Natural killer cell (primary cell): Measurements from ENCODE around the gene TIMM13. TPM values are rescaled to one million over a fixed set of nuclear protein-coding genes. Genes with fewer than 3 reads are reported as not detected.
A peak's percentile ranks its signal among the peaks of the same experiment; 100 is the strongest.

Experiments
- ATAC-seq, 3 donors: fragments of 150-1000 bp in 2 of 3; fragments of 200-7000 bp in 1 of 3; cut with Tn5 transposase; 1 replicate in 1 of 3; 2 replicates in 2 of 3; pipeline ENCODE4 v1.10.0; 2021; ENCODE audit warnings: mild to moderate bottlenecking in 2 of 3, moderate library complexity in 2 of 3
- DNase-seq, 2 donors: peaks; one replicate each; pipeline versions ENCODE4 v3.0.0 to v3.0.0-alpha.2; 2013 to 2021; ENCODE audit warnings: mixed read lengths in 1 of 2
- H3K27ac ChIP-seq: one replicate; pipeline ENCODE4 v1.5.1; 2013; ENCODE audit warnings: mild to moderate bottlenecking, low read length
- H3K27me3 ChIP-seq: one replicate; pipeline ENCODE4 v1.6.1; 2013; ENCODE audit warnings: low read length; ENCODE audit not compliant: control insufficient read depth, insufficient read depth
- H3K36me3 ChIP-seq: one replicate; pipeline ENCODE4 v1.6.1; 2013; ENCODE audit warnings: low read length; ENCODE audit not compliant: control insufficient read depth, insufficient read depth
- H3K4me1 ChIP-seq: one replicate; pipeline ENCODE4 v1.6.1; 2013; ENCODE audit warnings: low read length; ENCODE audit not compliant: control insufficient read depth, insufficient read depth
- H3K4me3 ChIP-seq: one replicate; pipeline ENCODE4 v1.5.1; 2013; ENCODE audit warnings: low read length
- H3K9me3 ChIP-seq: one replicate; pipeline ENCODE4 v1.6.1; 2013; ENCODE audit warnings: low read length; ENCODE audit not compliant: control insufficient read depth, insufficient read depth
- H3K27ac Mint-ChIP-seq, 2 donors: one replicate each; pipeline ENCODE4 v1.8.0; 2022; ENCODE audit warnings: mild to moderate bottlenecking in 2 of 2, mixed read lengths in 2 of 2, moderate library complexity in 1 of 2
- H3K27me3 Mint-ChIP-seq, 2 donors: one replicate each; pipeline ENCODE4 v1.8.0; 2022; ENCODE audit warnings: low read depth in 2 of 2, mixed read lengths in 2 of 2
- H3K36me3 Mint-ChIP-seq: one replicate; pipeline ENCODE4 v1.8.0; 2022; ENCODE audit warnings: mixed read lengths
- H3K4me1 Mint-ChIP-seq, 2 donors: one replicate each; pipeline ENCODE4 v1.8.0; 2022; ENCODE audit warnings: mixed read lengths in 2 of 2
- H3K4me3 Mint-ChIP-seq: one replicate; pipeline ENCODE4 v1.8.0; 2022; ENCODE audit warnings: mild to moderate bottlenecking, moderate library complexity, mixed read lengths
- H3K9me3 Mint-ChIP-seq, 2 donors: one replicate each; pipeline ENCODE4 v1.8.0; 2022; ENCODE audit warnings: mixed read lengths in 2 of 2
- WGBS: methylation state at CpG from one replicate; pipeline ENCODE4 v1.1.7; 2013; ENCODE audit warnings: missing lambda C conversion rate; ENCODE audit not compliant: insufficient coverage; 5-methylcytosine and 5-hydroxymethylcytosine counted together
- intact Hi-C: fragments of 100-400 bp; cut with micrococcal nuclease; formaldehyde crosslinking; loops from one replicate; pipeline ENCODE4 v1.14.2; 2022
- total RNA-seq, 4 donors: library from RNA; stranded (reverse); fragments of 120-200 nt in 1 of 4; gene quantifications; one replicate each; pipeline versions ENCODE4 v1.2.3 to v1.2.4, GENCODE V29; 2013 to 2022
- TF ChIP-seq, protein P1 (sequence below): fragments of 200-600 bp; IDR thresholded peaks from one replicate; pipeline ENCODE4 v1.8.0; 2022; ENCODE audit warnings: antibody characterized with exemption

The TIMM13 gene
- total RNA-seq, 3 donors from 2014 or later (not counting 1 experiment from before 2014, with no cell fraction given) = 24.7 to 30.4 (median 25.1) TPM

GRCh38 chr19:2443785-2444182 lies 16.4 kb upstream of the TIMM13 start:
- ATAC-seq = no peak
- peak overlapping the region in 1 of 2 donors; percentile 63 for H3K27ac Mint-ChIP-seq
- intact Hi-C loops = no loop called here

DNA sequence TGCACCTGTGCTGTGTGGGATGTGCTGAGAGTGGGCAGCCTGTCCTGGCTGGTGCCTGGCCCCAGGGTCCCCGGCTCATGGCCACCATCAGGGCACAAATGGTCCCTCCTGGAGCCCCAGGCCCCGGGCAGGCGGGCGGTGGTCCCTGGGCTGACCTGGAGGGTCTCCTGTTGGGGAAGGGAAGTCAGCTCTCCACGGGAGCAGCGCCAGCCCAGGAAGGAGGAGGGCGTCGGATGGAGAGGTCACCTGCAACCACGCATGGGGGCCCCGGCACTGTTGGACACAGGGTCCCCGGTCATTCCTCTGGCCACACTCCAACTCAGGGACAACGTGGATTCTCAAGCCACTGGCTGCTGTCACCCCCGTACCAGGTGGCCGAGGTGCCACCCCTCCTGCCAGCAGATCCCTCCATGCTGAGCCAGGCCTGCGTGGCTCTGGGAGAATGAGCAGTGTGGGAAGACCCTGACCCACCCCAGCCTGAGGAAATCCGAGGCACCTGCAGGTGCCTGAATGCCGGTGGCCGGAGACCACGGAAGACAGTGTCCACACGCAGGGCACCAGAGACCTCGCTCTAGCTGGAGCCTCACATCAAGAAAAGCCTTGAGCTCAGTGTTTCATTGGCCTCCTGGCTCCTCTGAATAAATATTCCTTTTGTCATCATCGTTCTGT lies 15.9 kb upstream of the TIMM13 start:
- no peaks in the 10 kb centered on the region for H3K36me3 ChIP-seq
- ATAC-seq (no peak), DNase-seq (no peak)
- H3K27ac ChIP-seq = no peak overlapping the region
- no peaks in the 10 kb centered on the region for H3K27me3 ChIP-seq
- H3K4me1 ChIP-seq = peaks cover 13% of the 10 kb centered on the region
- no peaks in the 10 kb centered on the region for H3K9me3 Mint-ChIP-seq
- whole genome bisulfite sequencing = 96% methylated on average over 22 of the region's 22 CpGs
- H3K27me3 Mint-ChIP-seq = no peaks in the 10 kb centered on the region
- no peaks in the 10 kb centered on the region for H3K36me3 Mint-ChIP-seq
- TF ChIP-seq, protein P1, sequence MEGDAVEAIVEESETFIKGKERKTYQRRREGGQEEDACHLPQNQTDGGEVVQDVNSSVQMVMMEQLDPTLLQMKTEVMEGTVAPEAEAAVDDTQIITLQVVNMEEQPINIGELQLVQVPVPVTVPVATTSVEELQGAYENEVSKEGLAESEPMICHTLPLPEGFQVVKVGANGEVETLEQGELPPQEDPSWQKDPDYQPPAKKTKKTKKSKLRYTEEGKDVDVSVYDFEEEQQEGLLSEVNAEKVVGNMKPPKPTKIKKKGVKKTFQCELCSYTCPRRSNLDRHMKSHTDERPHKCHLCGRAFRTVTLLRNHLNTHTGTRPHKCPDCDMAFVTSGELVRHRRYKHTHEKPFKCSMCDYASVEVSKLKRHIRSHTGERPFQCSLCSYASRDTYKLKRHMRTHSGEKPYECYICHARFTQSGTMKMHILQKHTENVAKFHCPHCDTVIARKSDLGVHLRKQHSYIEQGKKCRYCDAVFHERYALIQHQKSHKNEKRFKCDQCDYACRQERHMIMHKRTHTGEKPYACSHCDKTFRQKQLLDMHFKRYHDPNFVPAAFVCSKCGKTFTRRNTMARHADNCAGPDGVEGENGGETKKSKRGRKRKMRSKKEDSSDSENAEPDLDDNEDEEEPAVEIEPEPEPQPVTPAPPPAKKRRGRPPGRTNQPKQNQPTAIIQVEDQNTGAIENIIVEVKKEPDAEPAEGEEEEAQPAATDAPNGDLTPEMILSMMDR = no peak
- peaks cover 7 to 15% of the 10 kb centered on the region in 2 donors for H3K4me1 Mint-ChIP-seq
- no peaks in the 10 kb centered on the region for H3K9me3 ChIP-seq
- no peak overlapping the region for H3K4me3 ChIP-seq
- no peak overlapping the region for H3K4me3 Mint-ChIP-seq
- intact Hi-C loops = no loop called here
- peak overlapping the region in 1 of 2 donors; percentile 63 for H3K27ac Mint-ChIP-seq

More at GRCh38 chr19:2443785-2444182, 16.4 kb upstream of the TIMM13 start:
- Mint-ChIP-seq H3K36me3 (no peaks in the 10 kb centered on the region), H3K27me3 (no peaks in the 10 kb centered on the region), H3K4me1 (peaks cover 7 to 15% of the 10 kb centered on the region in 2 donors), H3K9me3 (no peaks in the 10 kb centered on the region), H3K4me3 (no peak overlapping the region)
- H3K27ac ChIP-seq = no peak overlapping the region
- TF ChIP-seq, protein P1 = no peak
- H3K4me1 ChIP-seq = peaks cover 13% of the 10 kb centered on the region
- no peaks in the 10 kb centered on the region for H3K27me3 ChIP-seq
- no peak overlapping the region for H3K4me3 ChIP-seq
- no peaks in the 10 kb centered on the region for H3K36me3 ChIP-seq
- no peaks in the 10 kb centered on the region for H3K9me3 ChIP-seq
- DNase-seq = no peak
- WGBS = 95% methylated on average over 17 of the region's 17 CpGs

GRCh38 chr19:2441096-2441752 lies 13.8 kb upstream of the TIMM13 start:
- Mint-ChIP-seq H3K9me3 (no peaks in the 10 kb centered on the region), H3K4me3 (no peak overlapping the region), H3K4me1 (peaks cover under 1 to 9% of the 10 kb centered on the region in 2 donors), H3K36me3 (no peaks in the 10 kb centered on the region), H3K27me3 (no peaks in the 10 kb centered on the region), H3K27ac (peak overlapping the region in 1 of 2 donors; percentile 24)
- ATAC-seq (no peak), DNase-seq (no peak)
- peaks cover 11% of the 10 kb centered on the region for H3K36me3 ChIP-seq
- TF ChIP-seq, protein P1 = no peak
- intact Hi-C loops = no loop called here
- H3K27me3 ChIP-seq = no peaks in the 10 kb centered on the region
- peaks cover 2% of the 10 kb centered on the region for H3K4me1 ChIP-seq
- no peak overlapping the region for H3K4me3 ChIP-seq
- H3K27ac ChIP-seq = no peak overlapping the region
- no peaks in the 10 kb centered on the region for H3K9me3 ChIP-seq
- 99% methylated on average over 26 of the region's 26 CpGs for WGBS
